Activated CD8-positive, alpha-beta memory T cell treated with anti-CD3 and anti-CD28 coated beads, Interleukin-2, amount 50 U/mL, for 1 hour (primary cell): ENCODE measurements around the gene ATG5.

Source experiments
- DNase-seq: peaks from one replicate; pipeline ENCODE4 v3.0.0-alpha.2; 2020; ENCODE audit errors: extremely low read depth

The ATG5 gene

DNA sequence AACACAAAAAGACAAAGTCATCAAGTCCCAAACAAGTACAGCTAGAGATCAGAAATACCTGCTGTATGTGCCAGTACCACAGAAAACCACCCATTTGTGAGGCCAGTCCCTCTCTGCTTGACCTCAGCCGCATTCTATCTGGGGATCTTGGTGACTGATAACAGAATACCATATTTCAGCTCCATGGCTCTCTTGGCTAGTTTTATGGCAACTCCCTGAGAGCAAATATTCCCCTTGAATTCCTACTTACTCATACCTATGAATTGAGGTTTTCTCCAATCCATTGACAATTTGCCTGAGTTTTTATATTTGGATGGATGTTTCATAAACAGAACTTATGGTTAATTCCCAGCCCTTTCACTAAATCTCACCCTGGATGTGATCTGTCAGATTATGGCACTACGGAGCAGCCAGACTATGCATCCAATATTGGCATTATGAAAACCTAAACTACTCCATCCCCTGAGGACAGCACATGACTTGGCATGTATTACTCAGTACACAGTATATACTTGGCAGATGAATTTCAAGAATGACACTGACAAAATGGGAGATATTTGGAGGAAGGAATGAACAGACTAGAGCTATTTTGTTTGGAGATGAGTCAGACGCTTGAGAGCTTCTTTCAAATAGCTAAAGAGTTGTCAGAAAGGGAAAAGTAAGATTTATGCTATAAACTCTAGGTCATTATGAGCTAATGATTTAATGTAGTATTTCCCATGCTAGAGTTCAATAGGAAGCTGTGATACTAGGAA is 143.7 kb downstream of the ATG5 start:
- no peak for DNase-seq

DNA sequence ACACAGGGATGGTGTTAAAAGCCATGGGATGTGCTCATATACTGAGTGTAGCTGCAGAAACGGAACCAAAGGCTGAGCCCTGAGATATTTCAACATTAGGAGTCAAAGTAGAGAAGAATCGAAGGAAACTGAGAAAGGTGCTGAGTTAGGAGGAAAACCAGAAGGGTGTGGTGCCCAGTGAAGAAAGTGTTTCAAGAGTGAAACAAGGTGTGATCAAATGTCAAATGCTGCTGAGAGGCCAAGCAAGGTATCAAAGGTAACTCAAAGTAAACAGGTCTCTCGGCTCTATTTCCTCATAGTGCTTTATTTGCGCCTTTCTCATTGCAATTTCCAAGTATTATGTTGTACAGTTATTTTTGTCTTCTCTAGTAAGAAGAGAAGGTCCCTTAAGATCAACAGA is 145.4 kb downstream of the ATG5 start:
- no peak for DNase-seq

DNA sequence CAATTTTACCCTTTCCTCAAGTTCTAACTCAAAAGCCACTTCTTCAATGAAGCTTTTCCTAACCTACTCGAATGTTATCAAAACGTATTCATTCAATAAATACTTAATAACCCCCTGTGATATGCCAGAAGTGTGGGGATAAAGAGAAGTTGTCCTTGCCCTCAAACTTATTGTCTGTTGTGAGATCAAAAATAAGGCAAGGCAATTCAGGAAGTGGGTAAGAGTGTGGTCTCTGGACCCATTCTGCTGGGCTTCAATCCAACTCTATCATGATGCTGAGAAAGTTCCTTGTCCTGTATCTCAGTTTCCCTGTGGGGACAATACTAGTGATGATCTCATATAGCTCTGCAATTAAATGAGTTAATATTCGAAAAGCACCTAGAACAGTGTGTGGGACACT is 146.7 kb downstream of the ATG5 start:
- no peak for DNase-seq

DNA sequence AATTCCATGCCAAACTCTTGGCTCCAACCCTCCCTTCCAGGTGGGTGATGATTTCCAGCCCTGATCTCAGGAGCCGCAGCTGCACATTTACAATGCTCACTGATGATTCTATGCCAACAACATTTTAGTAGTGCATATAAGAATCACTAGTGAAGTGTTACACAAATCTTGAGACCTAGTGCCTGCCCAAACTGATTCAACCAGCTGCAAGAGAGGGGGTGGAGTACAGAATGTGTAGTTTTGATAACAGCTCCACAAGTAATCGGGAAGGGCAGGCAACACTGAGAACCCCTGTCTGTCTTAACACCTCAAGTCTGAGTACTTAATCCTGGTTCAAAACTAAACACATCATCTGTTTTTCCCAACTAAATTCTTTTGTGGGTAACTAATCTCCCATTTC is 147.8 kb downstream of the ATG5 start:
- DNase-seq, result no peak

DNA sequence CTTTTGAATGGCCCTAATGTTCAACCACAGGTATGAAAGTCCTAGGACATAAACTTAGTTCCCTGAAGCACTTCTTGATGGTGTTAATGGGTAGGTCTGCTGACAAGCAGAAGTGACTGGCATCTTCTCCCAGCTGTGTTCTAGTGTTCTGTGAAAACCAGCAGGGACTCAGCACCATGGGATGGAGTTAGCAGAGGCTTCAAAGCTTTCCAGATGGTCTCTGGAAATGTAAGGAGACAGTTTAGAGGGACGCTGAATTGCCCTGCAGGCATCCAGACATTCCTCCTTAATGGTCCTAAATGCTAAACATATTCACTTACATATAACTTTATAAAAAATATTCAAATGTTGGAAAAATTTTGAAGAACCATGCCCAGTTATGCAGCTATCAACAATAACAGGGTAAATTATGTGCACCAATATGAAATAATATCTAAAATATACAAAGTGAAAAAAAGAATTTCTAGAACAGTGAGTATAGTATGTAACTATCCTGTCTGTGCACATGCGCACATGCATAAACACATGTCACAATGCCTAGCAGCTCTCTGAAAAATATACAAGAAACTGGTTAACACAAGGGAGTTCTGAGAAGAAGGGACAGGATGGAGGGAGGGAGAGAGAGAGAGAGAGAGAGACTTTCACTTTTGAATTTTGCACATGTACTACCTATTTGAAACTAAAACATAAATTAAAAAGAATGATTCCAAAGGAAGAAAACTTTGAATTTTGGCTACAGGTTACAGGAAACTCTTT is 152.3 kb downstream of the ATG5 start:
- DNase-seq, result no peak

DNA sequence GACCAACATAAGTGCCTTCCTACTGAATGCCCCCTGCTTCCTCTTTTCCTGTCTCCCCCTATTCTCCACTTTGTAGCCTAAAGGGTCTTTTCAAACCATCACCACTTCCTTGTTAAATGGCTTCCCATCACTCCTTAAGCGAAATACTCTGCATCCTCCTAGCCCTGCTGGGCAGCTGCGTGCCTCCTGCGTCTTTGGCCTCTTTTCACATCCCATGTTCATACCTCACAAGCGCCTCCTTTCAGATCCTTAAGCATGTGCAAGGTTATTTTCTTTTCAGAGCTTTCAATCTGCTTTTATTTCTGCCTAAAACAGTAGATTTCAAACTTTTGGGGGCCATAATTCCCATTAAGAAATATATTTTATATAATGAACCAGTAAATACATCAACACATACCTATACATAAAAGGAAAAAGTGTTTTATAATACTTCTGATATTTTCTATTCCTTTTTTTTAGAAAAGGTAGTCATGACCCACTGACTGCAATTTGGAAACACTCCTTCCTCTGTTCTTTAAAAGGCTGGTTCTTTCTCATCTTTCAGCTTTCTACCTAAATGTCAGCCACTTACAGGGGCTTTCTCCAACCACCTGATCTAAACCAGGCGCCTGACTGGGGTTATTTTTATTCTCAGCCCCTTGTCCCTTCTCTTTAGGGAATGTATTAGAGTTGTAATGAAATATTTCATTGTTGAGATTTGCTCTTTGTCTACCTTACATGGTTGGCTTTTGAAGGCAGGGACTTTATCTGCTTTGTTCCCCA is 155.3 kb downstream of the ATG5 start:
- DNase-seq, result no peak

DNA sequence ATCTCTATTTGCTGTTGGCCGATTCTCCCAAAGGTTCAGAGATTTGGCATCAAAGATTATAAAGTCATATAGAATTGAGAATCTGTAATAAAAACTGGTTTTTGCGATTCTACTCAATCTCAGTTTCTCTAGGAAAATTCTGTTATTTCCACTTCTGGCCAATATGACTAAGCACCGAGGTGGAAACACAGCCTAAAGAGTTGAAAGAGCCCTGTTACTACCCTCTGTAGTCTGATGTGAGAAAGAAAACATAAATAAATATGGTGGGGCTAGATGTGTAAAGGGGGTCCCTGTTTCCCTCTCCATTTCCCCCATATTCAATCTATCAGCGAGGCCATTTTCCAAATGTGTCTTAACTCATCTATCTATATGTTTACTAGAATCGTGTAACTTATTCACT is 156.0 kb downstream of the ATG5 start:
- no peak for DNase-seq

DNA sequence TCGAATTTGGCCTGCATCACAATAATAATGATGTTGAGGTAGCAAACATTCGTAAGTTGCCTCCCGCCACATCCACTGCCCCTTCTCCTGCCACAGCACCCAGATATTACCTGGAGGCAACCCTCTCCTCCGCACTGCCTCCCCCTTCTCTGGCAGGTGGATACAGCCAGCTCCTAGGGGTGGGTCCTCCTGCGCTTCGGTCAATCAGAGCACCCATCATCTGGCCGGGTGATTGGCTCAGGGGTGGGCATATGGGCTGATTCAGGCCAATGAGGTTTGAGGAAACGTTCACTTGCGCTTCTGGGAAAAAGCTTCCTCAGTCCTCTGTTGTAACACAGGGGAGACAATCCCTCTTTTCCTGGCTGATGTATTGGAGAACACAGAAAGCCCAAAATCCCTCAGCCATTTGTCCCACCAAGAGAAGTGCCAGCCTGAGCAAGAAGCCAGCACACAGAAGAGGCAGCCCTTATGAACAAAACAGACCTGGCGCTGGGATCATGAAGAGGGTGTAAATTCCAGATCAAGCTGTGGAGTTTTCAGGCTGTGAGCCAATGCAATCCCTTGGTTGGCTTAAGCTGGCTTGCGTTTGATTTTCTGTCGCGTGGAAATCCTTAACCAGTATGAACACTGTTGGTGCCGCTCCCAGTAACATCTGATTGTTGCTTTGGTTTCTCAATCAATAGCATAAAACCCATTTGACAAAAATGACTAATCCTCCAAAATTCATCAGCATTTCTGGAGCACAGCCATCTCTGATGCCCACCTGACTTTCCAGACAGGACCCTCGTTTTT is 157.3 kb downstream of the ATG5 start:
- no peak for DNase-seq

DNA sequence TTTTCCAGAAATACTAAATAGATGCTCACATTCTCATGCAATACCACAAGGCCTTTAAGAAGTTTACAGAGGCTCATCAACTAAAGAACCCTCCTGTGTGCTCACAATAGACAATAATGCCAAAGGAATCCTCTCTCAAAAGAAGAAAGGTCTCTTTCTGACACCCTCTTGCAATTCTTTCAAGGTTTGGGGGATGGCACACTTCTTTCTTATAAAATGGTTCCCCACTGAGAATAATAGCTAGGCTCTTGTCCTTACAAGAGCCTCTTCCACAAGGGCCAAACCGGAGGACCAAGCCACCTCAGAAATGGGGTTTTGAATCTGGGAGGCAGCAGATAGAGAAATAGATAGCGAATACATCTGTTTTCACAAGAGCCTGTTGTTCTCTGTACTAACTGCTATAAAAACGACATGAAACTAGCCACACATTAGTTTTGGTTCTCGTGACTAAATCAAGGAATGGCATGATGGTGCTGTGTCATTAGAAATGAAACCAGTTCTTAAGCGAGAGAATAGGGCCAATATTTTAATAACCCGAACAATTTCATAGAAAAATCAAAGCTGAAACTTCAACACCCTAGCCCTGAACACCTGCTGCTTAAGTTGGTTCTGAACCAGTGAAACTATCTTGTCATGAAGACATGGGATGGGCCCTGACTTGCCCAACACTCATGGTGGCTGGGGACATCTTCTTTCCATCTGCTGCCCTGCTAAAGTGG is 158.3 kb downstream of the ATG5 start:
- no peak for DNase-seq

DNA sequence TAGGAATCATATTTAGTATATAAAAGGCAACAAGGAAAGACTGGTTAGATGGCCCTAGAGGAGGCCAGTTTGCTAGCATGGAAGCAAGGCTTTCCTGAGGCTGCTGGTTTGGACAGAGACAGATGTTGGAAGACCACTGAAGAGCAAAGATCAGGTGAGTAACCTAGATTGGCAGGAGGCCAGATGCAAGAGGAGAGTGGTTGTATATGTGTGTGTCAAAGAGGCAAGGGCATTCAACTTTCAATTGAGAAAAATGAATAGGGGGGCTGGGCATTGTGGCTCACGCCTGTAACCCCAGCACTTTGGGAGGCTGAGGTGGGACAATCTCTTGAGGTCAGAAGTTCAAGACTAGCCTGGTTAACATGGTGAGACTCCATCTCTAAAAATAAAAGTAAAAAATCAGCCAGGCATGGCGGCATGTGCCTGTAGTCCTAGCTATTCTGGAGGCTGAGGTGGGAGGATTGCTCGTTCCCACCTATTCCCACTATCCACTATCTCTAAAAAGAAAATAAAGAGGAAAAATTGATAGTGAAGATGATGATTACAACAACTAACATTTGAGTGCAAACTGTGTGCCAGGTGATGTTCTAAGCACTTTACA is 159.6 kb downstream of the ATG5 start:
- DNase-seq, result no peak

DNA sequence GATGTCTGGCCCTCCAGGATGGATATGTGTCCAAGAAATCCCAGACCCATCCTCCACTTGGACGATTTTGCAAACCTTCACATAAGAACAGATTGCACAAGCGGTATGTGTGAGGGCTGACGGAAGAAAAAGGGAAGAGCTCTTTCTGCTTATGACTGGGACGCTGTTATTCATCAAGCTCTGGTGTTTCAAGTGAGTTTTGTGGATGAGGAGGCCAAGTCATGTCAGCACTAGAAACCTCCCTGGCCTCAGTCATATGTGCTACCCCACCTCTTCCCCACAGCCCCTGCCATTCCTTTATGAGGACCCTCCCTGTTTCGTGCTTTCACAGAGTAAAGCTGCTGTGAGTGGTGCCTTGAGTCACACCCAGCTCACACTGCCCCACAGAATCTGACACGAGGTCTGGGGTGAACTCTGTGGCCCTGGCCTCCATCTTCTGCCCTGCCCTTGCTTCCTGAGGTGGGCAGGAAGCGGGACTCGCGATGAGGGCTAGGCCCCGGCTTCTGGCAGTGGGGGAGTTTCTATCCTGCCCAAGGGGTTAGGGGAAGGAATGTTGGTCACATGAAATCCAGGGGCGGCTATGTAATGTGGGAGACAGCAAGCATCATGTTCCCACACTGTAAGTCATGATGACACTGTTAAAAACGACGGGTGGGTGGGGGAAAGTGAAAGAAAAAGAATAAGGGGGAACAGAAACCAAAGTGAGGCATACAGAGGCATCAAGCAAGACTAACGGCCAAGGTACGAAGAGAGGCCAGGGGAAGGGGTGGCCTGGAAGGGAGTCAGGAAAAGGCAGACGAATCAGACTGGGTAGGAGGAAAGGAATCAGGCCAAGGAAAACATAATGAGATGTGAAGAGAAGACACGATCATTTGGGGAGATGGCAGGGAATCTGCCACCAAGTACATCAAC is 161.3 kb downstream of the ATG5 start:
- DNase-seq, result no peak

DNA sequence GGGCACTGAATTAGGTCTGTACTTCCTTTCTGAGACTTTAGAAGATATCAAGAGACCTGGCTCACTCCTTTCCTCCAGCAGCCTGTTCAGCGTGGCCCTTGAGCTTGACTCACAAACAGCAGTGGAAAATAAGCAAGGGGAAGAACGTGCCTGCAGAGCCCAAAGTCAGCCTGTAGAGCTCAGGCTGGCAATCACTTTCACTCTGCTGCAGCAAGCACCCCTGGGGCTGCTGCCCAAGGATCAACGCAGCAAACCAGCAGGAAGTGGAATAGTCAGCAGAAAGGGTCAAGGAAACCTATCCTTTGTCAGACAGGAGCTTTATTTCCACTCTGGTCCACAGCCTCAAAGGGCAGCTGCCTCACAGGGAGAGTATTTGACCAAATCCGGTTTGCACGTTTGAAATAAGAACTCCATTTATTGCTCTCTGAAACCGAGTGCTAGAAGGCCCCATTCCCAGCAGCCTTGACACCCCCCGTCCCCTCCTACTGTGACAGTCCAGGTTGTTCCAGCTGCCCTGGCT is 162.1 kb downstream of the ATG5 start:
- DNase-seq, result no peak

DNA sequence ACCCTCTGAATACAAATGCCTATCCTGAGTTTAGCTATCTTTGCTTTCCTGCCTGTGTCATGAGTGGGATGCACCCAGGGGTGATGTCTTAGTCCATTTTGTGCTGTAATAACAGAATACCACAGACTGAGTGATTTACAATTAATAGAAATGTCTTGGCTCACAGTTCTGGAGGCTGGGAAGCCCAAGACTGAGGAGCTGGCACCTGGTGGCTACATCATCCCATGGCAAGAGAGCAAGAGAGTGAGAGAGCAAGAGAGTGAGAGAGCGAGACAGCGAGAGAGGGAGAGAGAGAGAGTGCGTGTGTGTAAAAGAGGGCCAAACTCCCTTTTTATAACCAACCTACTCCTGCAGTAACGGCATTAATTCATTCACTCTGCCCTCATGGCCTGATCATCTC is 162.6 kb downstream of the ATG5 start:
- DNase-seq, result no peak

DNA sequence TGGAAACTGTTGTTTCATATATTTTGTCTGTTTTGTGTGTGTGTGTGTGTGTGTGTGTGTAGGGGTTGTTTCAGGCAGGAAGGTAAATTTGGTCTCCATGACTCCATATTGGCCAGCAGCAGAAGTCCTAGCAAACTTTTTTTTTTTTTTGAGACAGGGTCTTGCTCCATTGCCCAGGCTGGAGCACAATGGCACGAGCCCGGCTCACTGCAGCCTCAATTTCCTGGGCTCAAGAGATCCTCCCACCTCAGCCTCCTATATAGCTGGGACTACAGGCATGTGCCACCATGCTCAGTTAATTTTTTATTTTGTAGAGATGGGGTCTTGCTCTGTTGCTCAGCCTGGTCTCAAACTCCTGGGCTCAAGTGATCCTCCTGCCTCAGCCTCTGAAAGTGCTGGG is 163.7 kb downstream of the ATG5 start:
- no peak for DNase-seq

DNA sequence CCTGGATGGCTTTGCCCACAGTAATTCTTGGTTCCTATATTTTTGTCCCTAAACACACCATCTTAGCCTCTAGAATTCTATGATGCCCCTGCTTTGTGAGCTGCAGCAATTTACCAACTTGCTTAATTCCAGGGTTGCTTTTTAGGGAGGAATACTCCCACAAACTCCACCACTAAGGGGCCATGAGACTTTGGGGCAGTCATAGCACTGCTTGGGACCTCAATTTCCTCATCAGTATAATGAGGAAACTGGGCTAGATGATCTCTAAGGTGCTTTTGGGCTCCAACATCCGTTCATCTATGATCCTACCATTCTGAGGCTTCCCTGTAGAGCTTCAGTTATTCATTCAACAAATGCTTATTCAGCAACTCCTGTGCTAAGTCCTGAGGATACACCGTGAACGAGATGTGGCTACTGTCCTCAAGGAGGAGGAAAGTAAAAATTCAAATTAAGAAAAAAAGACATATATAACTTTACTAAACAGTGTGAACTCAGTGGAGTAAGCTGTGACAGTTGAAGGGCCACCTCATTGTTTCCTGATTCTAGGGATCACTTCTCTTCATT is 164.2 kb downstream of the ATG5 start:
- DNase-seq, result no peak

DNA sequence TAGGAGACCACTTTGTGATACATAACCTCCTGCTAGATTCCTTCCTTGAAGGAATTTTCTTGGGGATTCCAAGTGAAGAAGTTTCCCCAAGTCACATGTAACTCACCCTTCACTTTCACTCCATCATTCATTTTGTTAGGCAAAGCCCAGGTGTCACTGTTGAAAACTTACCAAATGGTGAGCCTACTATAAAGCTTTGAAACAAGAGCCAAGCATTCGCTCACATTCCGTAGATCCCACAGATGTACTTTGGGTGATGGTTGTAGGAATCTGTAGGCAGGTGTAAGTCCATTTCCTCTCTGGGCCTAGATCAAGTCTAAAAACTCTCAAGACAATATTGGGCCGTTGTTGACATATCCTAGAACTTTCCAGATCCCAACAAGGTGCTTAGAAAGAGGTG is 165.4 kb downstream of the ATG5 start:
- DNase-seq, result no peak

DNA sequence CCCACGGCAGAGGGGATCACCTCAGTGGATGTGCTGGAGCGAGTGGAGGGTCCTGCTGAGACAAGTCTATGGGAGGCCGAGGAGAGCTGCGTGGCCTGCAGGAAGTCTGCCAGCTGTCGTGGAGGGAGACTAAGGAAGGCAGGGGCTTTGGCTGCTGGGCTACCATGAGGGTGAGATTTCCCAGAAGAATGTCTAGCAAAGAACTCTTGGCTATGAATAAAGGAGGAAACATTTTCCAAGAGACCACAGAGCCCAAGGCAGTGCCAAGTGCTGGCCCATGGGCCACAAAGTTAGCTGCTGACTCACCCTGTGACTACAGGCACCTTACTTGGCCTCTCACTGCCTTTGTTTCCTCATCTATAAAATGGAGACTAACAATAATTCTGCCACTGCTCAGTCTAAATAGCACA is 166.0 kb downstream of the ATG5 start:
- DNase-seq, result no peak

DNA sequence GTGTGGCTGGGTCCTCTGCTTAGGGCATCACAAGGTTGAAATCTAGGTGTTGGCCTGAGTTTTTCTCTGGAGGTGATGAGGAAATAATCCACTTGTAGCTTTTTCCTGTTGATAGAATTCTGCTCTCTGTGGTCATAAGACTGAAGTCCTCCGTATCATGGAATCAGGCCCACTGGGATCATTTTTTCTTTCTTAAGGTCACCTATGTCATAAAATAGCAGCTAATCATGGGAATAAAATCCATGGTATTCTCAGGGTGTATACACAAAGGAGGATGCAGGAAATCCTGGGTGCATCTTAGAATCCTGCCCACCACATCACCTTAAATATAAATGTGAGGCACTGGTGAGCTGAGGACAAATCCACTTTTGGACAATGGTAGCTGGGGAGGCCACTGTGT is 166.7 kb downstream of the ATG5 start:
- no peak for DNase-seq

DNA sequence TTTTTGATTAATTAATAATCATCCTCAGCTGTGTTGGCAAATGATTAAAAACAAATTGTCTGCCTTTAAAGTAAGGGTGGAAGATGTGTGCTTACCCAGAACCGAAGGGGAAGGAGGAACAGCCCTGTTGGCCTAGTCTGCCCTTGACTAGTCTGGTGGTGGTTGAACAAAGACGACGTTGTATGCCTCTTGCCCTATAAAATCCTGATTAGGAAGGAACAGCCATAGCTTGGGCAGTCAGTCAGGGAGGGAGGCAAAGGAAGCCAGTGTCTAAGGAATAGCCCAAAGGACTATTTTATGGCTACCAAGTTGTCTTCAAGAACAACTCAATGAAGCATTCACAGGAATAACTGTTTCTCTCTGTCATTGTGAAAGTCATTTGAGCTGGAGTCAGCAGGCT is 168.7 kb downstream of the ATG5 start:
- DNase-seq, result no peak
